Naive thymus-derived CD4-positive, alpha-beta T cell (primary cell): ENCODE measurements around the gene ENTR1. TPM values are rescaled to one million over a fixed set of nuclear protein-coding genes. Genes with fewer than 3 reads are reported as not detected.

Experiments
- ATAC-seq: fragments of 150-1000 bp; cut with Tn5 transposase; 2 replicates; pipeline ENCODE4 v1.10.0; 2021; ENCODE audit warnings: mild to moderate bottlenecking, moderate library complexity
- CTCF ChIA-PET: fragments of 350-600 bp; sonication (Branson Sonifier 250); formaldehyde crosslinking; loops from one replicate; lab custom pipeline; 2021; ENCODE audit warnings: antibody characterized with exemption; lab: Charles Lee
- POLR2A ChIA-PET: fragments of 350-600 bp; sonication (Branson Sonifier 250); formaldehyde crosslinking; loops from one replicate; lab custom pipeline; 2021; ENCODE audit warnings: antibody characterized with exemption, inconsistent platforms; lab: Charles Lee
- DNase-seq, 9 donors: peaks; one replicate each; pipeline versions ENCODE4 v3.0.0 to v3.0.0-alpha.2; 2020 to 2022; ENCODE audit warnings: mixed read lengths in 1 of 9
- H3K27ac ChIP-seq: one replicate; pipeline ENCODE4 v1.7.0; 2013; ENCODE audit warnings: mild to moderate bottlenecking, low read depth, low read length, moderate library complexity
- H3K27me3 ChIP-seq, 2 donors: one replicate each; pipeline ENCODE4 v1.7.0; 2013; ENCODE audit warnings: low read length in 2 of 2, mild to moderate bottlenecking in 2 of 2, moderate library complexity in 2 of 2; ENCODE audit not compliant: control insufficient read depth in 2 of 2, insufficient read depth in 2 of 2
- H3K36me3 ChIP-seq, 3 experiments: 1 replicate in 2 of 3; 2 replicates in 1 of 3; pipeline ENCODE4 v1.7.0; 2013; ENCODE audit warnings: low read length in 3 of 3, mild to moderate bottlenecking in 3 of 3, moderate library complexity in 1 of 3; ENCODE audit not compliant: insufficient read depth in 3 of 3, control insufficient read depth in 2 of 3
- H3K4me1 ChIP-seq, 2 donors: one replicate each; pipeline ENCODE4 v1.7.0; 2013; ENCODE audit warnings: low read length in 2 of 2, mild to moderate bottlenecking in 2 of 2, moderate library complexity in 1 of 2; ENCODE audit not compliant: control insufficient read depth in 2 of 2, insufficient read depth in 2 of 2
- H3K4me3 ChIP-seq: 2 replicates; pipeline ENCODE4 v1.7.0; 2013; ENCODE audit warnings: mild to moderate bottlenecking, low read length
- H3K9me3 ChIP-seq, 3 experiments: 1 replicate in 2 of 3; 2 replicates in 1 of 3; pipeline ENCODE4 v1.7.0; 2013; ENCODE audit warnings: low read length in 3 of 3; ENCODE audit not compliant: control insufficient read depth in 2 of 3
- H3K27ac Mint-ChIP-seq, 9 donors: one replicate each; pipeline ENCODE4 v1.8.0; 2020 to 2022; ENCODE audit warnings: mixed read lengths in 9 of 9, mild to moderate bottlenecking in 8 of 9, moderate library complexity in 5 of 9, inconsistent platforms in 2 of 9
- H3K27me3 Mint-ChIP-seq, 5 donors: one replicate each; pipeline ENCODE4 v1.8.0; 2021 to 2022; ENCODE audit warnings: mixed read lengths in 5 of 5, mild to moderate bottlenecking in 1 of 5
- H3K36me3 Mint-ChIP-seq, 5 donors: one replicate each; pipeline ENCODE4 v1.8.0; 2020 to 2022; ENCODE audit warnings: mixed read lengths in 5 of 5, mild to moderate bottlenecking in 3 of 5, inconsistent platforms in 1 of 5
- H3K4me1 Mint-ChIP-seq, 7 donors: one replicate each; pipeline ENCODE4 v1.8.0; 2020 to 2022; ENCODE audit warnings: mixed read lengths in 7 of 7, mild to moderate bottlenecking in 3 of 7, inconsistent platforms in 1 of 7
- H3K4me3 Mint-ChIP-seq, 10 donors: one replicate each; pipeline ENCODE4 v1.8.0; 2020 to 2022; ENCODE audit warnings: mild to moderate bottlenecking in 10 of 10, mixed read lengths in 10 of 10, moderate library complexity in 6 of 10, inconsistent platforms in 2 of 10
- H3K9me3 Mint-ChIP-seq, 11 donors: one replicate each; pipeline ENCODE4 v1.8.0; 2020 to 2022; ENCODE audit warnings: mixed read lengths in 11 of 11, mild to moderate bottlenecking in 4 of 11, inconsistent platforms in 1 of 11, moderate library complexity in 1 of 11
- intact Hi-C, 2 donors: fragments of 100-400 bp; cut with micrococcal nuclease; formaldehyde crosslinking; loops; one replicate each; pipeline ENCODE4 v1.15.1; 2023
- polyA plus RNA-seq, 2 donors: library from polyadenylated mRNA; unstranded; fragments of 300-500 nt; fragmentation: Illumina TruSeq; gene quantifications; one replicate each; pipeline ENCODE4 v1.2.3, GENCODE V29; 2021
- total RNA-seq, 6 experiments: library from RNA in 5 of 6; stranded (reverse) in 5 of 6; gene quantifications; 1 replicate in 5 of 6; 2 replicates in 1 of 6; pipeline ENCODE4 v1.2.3 and lab custom pipeline; 2021 to 2026

Gene ENTR1
- total and polyA plus RNA-seq, 7 experiments from 2014 or later, result 9.2 to 89.0 (median 65.9) TPM

DNA sequence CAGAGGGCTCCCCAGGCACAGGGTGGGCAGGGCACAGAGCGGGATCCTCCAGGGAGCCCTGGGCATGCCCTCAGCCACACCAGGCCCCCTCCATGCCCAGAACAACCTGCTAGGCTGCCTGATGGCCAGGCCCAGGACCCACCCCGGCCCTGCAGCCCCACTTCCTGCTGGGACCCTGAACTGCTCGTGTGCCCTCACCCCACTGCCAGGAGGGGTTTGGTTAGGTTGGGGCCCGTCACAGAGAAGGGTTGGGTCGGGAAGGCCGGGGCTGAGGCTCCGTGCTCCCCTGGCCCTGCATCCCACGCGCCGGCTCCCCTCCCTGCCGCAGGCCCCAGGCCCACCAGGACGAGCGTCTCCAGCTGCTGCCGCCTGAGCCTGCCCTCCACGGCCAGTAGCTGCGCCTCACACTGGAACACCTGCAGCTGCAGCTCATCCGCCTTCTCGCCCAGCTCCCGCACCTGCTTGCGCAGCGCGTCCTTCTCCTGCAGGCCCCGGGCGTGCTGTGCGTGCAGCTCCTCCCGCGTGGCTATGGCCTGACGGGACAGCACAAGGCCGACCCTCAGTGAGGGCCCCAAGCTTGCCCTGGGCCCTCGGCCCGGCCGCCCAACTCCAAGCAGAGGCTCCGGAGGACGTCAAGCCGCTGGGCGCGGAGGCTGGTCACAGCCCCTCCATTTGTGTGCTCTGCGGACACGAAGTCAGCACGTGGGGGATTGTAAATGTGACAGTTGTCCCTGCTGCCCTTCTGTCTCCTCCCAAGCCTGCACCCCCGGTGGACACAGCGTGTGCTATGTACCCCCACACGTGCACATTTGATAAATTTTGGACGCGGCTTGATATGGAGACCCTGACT, 42.9 kb downstream of the ENTR1 start:
- no peaks in the 10 kb centered on the region for H3K9me3 Mint-ChIP-seq
- intact Hi-C loops, result no loop called here
- Histone ChIP-seq H3K27ac (no peak overlapping the region), H3K27me3 (no peaks in the 10 kb centered on the region), H3K9me3 (no peaks in the 10 kb centered on the region), H3K4me1 (peaks cover 0 to 5% of the 10 kb centered on the region in 2 donors), H3K36me3 (no peaks in the 10 kb centered on the region), H3K4me3 (no peak overlapping the region)
- DNase-seq (no peak), ATAC-seq (no peak)
- ChIA-PET CTCF (no interaction called here), POLR2A (no interaction called here)
- H3K27me3 Mint-ChIP-seq, result no peaks in the 10 kb centered on the region
- H3K36me3 Mint-ChIP-seq, result no peaks in the 10 kb centered on the region
- H3K27ac Mint-ChIP-seq, result no peak overlapping the region
- peaks cover 0 to 5% (median 0%) of the 10 kb centered on the region in 7 donors for H3K4me1 Mint-ChIP-seq
- no peak overlapping the region for H3K4me3 Mint-ChIP-seq

DNA sequence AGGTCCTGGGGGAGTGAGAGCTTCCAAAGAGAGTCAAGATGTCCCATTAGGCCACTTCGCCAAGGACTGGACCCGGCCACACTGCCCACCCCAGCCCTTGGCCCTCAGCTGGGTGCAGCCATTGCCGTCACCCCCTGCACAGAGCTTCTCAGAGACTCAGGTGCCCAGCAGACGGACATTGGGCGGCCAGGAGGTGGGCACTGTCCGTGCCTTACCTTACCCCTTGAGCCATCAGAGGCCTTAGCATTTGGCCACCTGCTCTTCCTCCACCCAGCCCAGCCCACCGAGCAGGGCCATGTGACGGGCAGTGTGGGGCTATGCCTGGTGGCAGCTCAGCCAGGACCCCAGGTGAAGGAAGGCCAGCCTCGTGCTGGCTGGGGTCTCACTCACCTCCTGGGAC, 43.6 kb downstream of the ENTR1 start:
- Histone ChIP-seq H3K27ac (no peak overlapping the region), H3K9me3 (no peaks in the 10 kb centered on the region), H3K4me1 (peaks cover 0 to 5% of the 10 kb centered on the region in 2 donors), H3K36me3 (no peaks in the 10 kb centered on the region), H3K27me3 (no peaks in the 10 kb centered on the region), H3K4me3 (no peak overlapping the region)
- no peaks in the 10 kb centered on the region for H3K36me3 Mint-ChIP-seq
- H3K4me1 Mint-ChIP-seq, result peaks cover 0 to 6% (median 0%) of the 10 kb centered on the region in 7 donors
- POLR2A ChIA-PET, result no interaction called here
- no peaks in the 10 kb centered on the region for H3K9me3 Mint-ChIP-seq
- intact Hi-C loops, result no loop called here
- ATAC-seq, result no peak
- CTCF ChIA-PET, result no interaction called here
- DNase-seq, result no peak
- H3K4me3 Mint-ChIP-seq, result no peak overlapping the region
- no peak overlapping the region for H3K27ac Mint-ChIP-seq
- no peaks in the 10 kb centered on the region for H3K27me3 Mint-ChIP-seq

DNA sequence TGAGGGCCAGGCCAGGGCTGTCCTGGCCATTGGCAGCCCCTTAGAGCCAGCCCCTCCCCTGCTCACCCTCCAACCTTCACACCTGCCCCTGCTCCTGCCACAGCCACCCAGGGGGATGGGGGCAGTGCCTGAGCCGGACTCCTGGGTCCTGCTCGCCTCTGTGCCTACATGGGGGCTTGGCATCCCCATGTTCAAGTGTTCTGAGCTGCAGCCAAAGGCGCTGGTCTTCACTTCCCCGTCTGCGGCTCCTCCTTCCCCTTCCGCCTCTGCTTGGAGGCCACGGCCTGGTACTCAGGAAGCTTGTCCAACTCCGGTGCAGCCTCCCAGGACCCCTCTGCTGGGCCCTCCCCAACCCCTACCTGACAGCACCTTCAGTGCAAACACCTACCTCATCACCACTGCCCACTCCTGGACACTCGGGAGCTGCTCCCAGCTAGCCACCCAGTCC, 44.6 kb downstream of the ENTR1 start:
- Mint-ChIP-seq H3K4me3 (peak overlapping the region in 4 of 10 donors; percentile 4 to 52 (median 38)), H3K36me3 (no peaks in the 10 kb centered on the region), H3K4me1 (peaks cover 0 to 6% (median 0%) of the 10 kb centered on the region in 7 donors), H3K9me3 (no peaks in the 10 kb centered on the region), H3K27ac (no peak overlapping the region), H3K27me3 (no peaks in the 10 kb centered on the region)
- ChIA-PET CTCF (no interaction called here), POLR2A (no interaction called here)
- intact Hi-C loops, result no loop called here
- Histone ChIP-seq H3K27me3 (no peaks in the 10 kb centered on the region), H3K36me3 (peaks cover 0 to 6% (median 0%) of the 10 kb centered on the region in 3 experiments), H3K4me1 (peaks cover 0 to 5% of the 10 kb centered on the region in 2 donors), H3K9me3 (no peaks in the 10 kb centered on the region), H3K27ac (no peak overlapping the region), H3K4me3 (no peak overlapping the region)
- ATAC-seq (no peak), DNase-seq (no peak)

DNA sequence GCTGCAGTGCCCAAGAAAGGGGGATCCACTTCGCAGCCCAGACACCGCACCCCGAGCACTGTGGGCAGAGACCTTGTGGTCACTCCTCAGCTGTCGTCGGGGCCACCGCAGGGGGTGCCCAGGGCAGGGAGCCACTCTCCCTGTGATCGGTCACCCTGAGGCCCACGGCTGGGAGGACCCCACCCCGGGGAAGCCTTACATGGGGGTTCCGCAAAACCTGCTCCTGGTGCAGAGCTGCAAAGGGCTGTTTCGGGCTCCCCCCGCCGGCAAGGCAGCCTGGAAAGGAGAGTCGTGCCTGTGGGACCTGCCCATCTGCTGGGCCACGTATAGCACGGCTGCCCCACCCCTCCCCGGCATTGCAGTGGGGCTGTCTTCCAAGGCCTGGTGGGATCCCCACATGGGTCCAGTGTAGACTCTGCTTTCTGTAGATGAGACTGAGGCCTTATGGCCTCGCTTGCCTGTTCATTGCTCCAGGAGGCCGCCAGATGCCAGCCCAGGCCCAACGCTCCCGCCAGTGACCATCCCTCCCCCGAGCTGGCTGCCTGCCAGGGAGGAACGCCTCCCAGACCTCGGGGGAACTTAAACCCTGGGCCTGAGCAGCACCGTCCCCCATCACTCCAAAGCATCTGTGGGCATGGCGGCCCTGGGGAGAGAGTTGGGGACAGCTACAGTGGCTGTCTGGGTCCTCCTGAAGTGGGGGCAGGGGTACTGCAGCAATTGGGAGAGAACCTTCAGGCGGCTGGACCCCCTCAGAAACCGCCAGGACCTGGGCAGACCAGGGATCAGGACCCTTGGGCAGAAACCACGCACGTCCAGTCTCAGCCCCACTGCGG, 45.3 kb downstream of the ENTR1 start:
- no peak for ATAC-seq
- Histone ChIP-seq H3K27me3 (no peaks in the 10 kb centered on the region), H3K4me1 (peaks cover 0 to 5% of the 10 kb centered on the region in 2 donors), H3K27ac (no peak overlapping the region), H3K36me3 (peaks cover 0 to 13% (median 0%) of the 10 kb centered on the region in 3 experiments), H3K4me3 (no peak overlapping the region), H3K9me3 (no peaks in the 10 kb centered on the region)
- POLR2A ChIA-PET, result no interaction called here
- H3K9me3 Mint-ChIP-seq, result no peaks in the 10 kb centered on the region
- no peaks in the 10 kb centered on the region for H3K27me3 Mint-ChIP-seq
- CTCF ChIA-PET, result no interaction called here
- H3K36me3 Mint-ChIP-seq, result no peaks in the 10 kb centered on the region
- DNase-seq, result no peak
- peak overlapping the region in 1 of 10 donors; percentile 52 for H3K4me3 Mint-ChIP-seq
- H3K4me1 Mint-ChIP-seq, result peaks cover 0 to 6% (median 0%) of the 10 kb centered on the region in 7 donors
- no peak overlapping the region for H3K27ac Mint-ChIP-seq
- intact Hi-C loops, result no loop called here

DNA sequence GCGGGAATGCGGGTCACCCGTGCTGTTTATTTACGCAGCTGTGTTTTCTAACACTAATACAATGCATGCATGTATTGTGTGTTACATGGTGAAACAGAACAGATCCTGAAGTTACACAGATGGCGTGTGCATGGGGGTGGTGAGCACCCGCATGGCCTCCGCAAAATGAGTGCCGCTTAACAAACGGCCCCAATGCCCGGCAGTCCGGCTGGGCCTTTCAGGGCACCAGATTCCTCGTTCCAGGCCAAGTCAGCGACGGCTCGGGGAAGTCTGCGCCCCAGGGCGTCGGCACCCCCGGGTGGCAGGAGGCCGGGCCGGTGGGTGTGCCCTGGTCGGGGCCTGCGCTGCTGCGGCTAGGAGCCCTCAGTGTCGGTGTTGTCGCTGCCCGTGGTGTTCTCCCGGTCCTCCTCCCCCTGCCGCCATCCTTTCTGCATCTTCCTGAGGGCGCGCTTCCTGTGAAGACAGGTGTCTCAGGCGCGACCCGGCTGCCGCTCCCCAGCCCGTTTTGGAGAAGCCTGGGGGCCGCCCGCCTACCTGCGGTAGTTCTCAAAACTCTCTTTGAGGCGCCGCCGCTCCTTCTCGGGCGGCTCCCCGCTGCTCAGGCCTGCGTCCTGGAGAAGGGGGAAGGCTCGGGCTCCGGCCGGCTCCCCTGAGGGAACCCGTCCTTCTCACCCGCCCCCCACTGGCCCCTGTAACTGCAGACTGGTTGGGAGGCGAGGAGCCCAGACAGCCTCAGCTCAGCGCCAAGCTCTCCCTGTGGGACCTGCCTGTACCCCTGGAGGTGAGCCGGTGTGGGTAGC, 46.3 kb downstream of the ENTR1 start:
- H3K27me3 ChIP-seq, result no peaks in the 10 kb centered on the region
- peaks cover 0 to 22% (median 0%) of the 10 kb centered on the region in 3 experiments for H3K36me3 ChIP-seq
- intact Hi-C loops, result loop anchor here (1.0 to 2.0 kb wide), 18 partner anchors 21 to 457 kb away; partner anchors contain the start of genes CAMSAP1 (in 2 of the 2), SEC16A (in 2 of the 2), SNAPC4 (in 2 of the 2) and TMEM141 (in 2 of the 2)
- peaks cover 0 to 5% of the 10 kb centered on the region in 2 donors for H3K4me1 ChIP-seq
- H3K27ac ChIP-seq, result no peak overlapping the region
- H3K9me3 Mint-ChIP-seq, result no peaks in the 10 kb centered on the region
- H3K4me1 Mint-ChIP-seq, result peaks cover 0 to 6% (median 0%) of the 10 kb centered on the region in 7 donors
- H3K36me3 Mint-ChIP-seq, result no peaks in the 10 kb centered on the region
- ATAC-seq (no peak), DNase-seq (no peak)
- ChIA-PET CTCF (interaction anchor here (0.5 to 1.6 kb wide), 2 partner anchors 51 to 655 kb away, joined by 4 to 8 read pairs; no protein-coding TSS in a partner anchor), POLR2A (interaction anchor here (0.6 to 2.7 kb wide), 11 partner anchors 10 to 1212 kb away, joined by 3 to 8 read pairs (median 4); partner anchors contain the start of gene GPSM1)
- H3K27me3 Mint-ChIP-seq, result no peaks in the 10 kb centered on the region
- peak overlapping the region in 1 of 9 donors; percentile 67 for H3K27ac Mint-ChIP-seq
- H3K4me3 Mint-ChIP-seq, result peak overlapping the region in 8 of 10 donors; percentile 7 to 87 (median 72)
- no peaks in the 10 kb centered on the region for H3K9me3 ChIP-seq
- peak overlapping the region; percentile 35 for H3K4me3 ChIP-seq
